ENCODE data around the gene ENTPD5.

Gene ENTPD5

GRCh38 chr14:74018586-74019407 lies at the start of gene ENTPD5, which contains the start of gene BBOF1 (continued):
- TF ChIP-seq, protein P1, sequence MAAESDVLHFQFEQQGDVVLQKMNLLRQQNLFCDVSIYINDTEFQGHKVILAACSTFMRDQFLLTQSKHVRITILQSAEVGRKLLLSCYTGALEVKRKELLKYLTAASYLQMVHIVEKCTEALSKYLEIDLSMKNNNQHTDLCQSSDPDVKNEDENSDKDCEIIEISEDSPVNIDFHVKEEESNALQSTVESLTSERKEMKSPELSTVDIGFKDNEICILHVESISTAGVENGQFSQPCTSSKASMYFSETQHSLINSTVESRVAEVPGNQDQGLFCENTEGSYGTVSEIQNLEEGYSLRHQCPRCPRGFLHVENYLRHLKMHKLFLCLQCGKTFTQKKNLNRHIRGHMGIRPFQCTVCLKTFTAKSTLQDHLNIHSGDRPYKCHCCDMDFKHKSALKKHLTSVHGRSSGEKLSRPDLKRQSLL (tag by site-specific recombination; IDR thresholded peaks at IDR 0.05), result no peak
- no peak for TF ChIP-seq ZNF426 (tag by site-specific recombination; IDR thresholded peaks at IDR 0.05)
- TF ChIP-seq ZBTB7A (tag by site-specific recombination; IDR thresholded peaks at IDR 0.05; ENCODE audit: low read depth), result peak; percentile 41; the same call in 1 of the 2 replicates
- TF ChIP-seq ZNF133 (tag by site-specific recombination; IDR thresholded peaks at IDR 0.05), result no peak
- no peak for TF ChIP-seq ZSCAN16 (tag by site-specific recombination; IDR thresholded peaks at IDR 0.05)
- no peak for TF ChIP-seq ZNF311 (tag by site-specific recombination; IDR thresholded peaks at IDR 0.05; ENCODE audit: borderline replicate concordance)
- peak; percentile 16; the same call in 1 of the 2 replicates for TF ChIP-seq SP3 (tag by site-specific recombination; IDR thresholded peaks at IDR 0.05)
- no peak for TF ChIP-seq ZNF670 (tag by site-specific recombination; IDR thresholded peaks at IDR 0.05; ENCODE audit: low read depth)
- peak; percentile 31; the same call in 1 of the 2 replicates for TF ChIP-seq YY1 (tag by site-specific recombination; IDR thresholded peaks at IDR 0.05)
- TF ChIP-seq, protein P2, sequence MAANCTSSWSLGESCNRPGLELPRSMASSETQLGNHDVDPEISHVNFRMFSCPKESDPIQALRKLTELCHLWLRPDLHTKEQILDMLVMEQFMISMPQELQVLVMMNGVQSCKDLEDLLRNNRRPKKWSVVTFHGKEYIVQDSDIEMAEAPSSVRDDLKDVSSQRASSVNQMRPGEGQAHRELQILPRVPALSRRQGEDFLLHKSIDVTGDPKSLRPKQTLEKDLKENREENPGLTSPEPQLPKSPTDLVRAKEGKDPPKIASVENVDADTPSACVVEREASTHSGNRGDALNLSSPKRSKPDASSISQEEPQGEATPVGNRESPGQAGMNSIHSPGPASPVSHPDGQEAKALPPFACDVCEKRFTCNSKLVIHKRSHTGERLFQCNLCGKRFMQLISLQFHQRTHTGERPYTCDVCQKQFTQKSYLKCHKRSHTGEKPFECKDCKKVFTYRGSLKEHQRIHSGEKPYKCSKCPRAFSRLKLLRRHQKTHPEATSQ (tag by site-specific recombination; IDR thresholded peaks at IDR 0.05), result peak; percentile 32; the same call in 1 of the 2 replicates
- TF ChIP-seq KLF7 (tag by site-specific recombination; IDR thresholded peaks at IDR 0.05; ENCODE audit: borderline replicate concordance), result no peak; the same call in 1 of the 2 replicates
- TF ChIP-seq CTCF (tag by site-specific recombination; IDR thresholded peaks at IDR 0.05), result peak; percentile 42; the same call in 1 of the 2 replicates
- no peak for TF ChIP-seq ZNF140 (tag by site-specific recombination; IDR thresholded peaks at IDR 0.05)
- TF ChIP-seq ZNF677 (tag by site-specific recombination; IDR thresholded peaks at IDR 0.05), result no peak
- TF ChIP-seq ZNF302 (tag by site-specific recombination; IDR thresholded peaks at IDR 0.05; ENCODE audit: low read depth), result no peak
- TF ChIP-seq ZIC2 (tag by site-specific recombination; IDR thresholded peaks at IDR 0.05), result peak; percentile 53
- TF ChIP-seq ZNF274 (IDR thresholded peaks at IDR 0.05; ENCODE audit: low read length), result no peak
- no peak for TF ChIP-seq ZNF274 (tag by site-specific recombination; IDR thresholded peaks at IDR 0.05; ENCODE audit: borderline replicate concordance)
- no peak for TF ChIP-seq ZNF558 (tag by site-specific recombination; IDR thresholded peaks at IDR 0.05)
- TF ChIP-seq ZNF692 (tag by site-specific recombination; IDR thresholded peaks at IDR 0.05), result peak; percentile 82
- TF ChIP-seq ZFP69B (tag by site-specific recombination; IDR thresholded peaks at IDR 0.05), result peak; percentile 64; the same call in 1 of the 2 replicates
- peak; percentile 95 for TF ChIP-seq ZNF341 (tag by site-specific recombination; IDR thresholded peaks at IDR 0.05; ENCODE audit: low read depth)
- no peak for TF ChIP-seq ZNF768 (tag by site-specific recombination; IDR thresholded peaks at IDR 0.05)
- TF ChIP-seq YY2 (tag by site-specific recombination; IDR thresholded peaks at IDR 0.05), result no peak
- peak; percentile 62; the same call in 1 of the 2 replicates for TF ChIP-seq KLF1 (tag by site-specific recombination; IDR thresholded peaks at IDR 0.05)
- no peak for TF ChIP-seq ZNF223 (tag by site-specific recombination; IDR thresholded peaks at IDR 0.05)
- no peak for TF ChIP-seq ZNF530 (tag by site-specific recombination; IDR thresholded peaks at IDR 0.05; ENCODE audit: low read depth)
- TF ChIP-seq ZNF121 (tag by site-specific recombination; IDR thresholded peaks at IDR 0.05), result no peak
- no peak for TF ChIP-seq ZNF292 (tag by site-specific recombination; IDR thresholded peaks at IDR 0.05; ENCODE audit: borderline replicate concordance, low read depth)
- no peak for TF ChIP-seq ZNF658 (tag by site-specific recombination; IDR thresholded peaks at IDR 0.05)
- TF ChIP-seq, protein P3, sequence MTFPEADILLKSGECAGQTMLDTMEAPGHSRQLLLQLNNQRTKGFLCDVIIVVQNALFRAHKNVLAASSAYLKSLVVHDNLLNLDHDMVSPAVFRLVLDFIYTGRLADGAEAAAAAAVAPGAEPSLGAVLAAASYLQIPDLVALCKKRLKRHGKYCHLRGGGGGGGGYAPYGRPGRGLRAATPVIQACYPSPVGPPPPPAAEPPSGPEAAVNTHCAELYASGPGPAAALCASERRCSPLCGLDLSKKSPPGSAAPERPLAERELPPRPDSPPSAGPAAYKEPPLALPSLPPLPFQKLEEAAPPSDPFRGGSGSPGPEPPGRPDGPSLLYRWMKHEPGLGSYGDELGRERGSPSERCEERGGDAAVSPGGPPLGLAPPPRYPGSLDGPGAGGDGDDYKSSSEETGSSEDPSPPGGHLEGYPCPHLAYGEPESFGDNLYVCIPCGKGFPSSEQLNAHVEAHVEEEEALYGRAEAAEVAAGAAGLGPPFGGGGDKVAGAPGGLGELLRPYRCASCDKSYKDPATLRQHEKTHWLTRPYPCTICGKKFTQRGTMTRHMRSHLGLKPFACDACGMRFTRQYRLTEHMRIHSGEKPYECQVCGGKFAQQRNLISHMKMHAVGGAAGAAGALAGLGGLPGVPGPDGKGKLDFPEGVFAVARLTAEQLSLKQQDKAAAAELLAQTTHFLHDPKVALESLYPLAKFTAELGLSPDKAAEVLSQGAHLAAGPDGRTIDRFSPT (tag by site-specific recombination; IDR thresholded peaks at IDR 0.05), result peak; percentile 16; the same call in 1 of the 2 replicates
